ENCODE results near the gene OSBPL9.
"Not testable (repeated sequence)": the region's sequence is repeated elsewhere in the genome, so short reads cannot be mapped to it uniquely, and the experiment has no call there.

The OSBPL9 gene

GRCh38 chr1:51794260-51794659, 177.4 kb downstream of the OSBPL9 start:
- Histone ChIP-seq H3K27ac (ENCODE audit: poor library complexity, severe bottlenecking) (no peak overlapping the region), H3K9me3 (ENCODE audit: severe bottlenecking) (no peaks in the 10 kb centered on the region), H3K4me1 (ENCODE audit: insufficient read depth, poor library complexity, severe bottlenecking) (no peaks in the 10 kb centered on the region), H3K27me3 (ENCODE audit: insufficient read depth, poor library complexity, severe bottlenecking) (no peaks in the 10 kb centered on the region), H3K36me3 (ENCODE audit: low read depth) (peaks cover 88% of the 10 kb centered on the region), H3K4me3 (ENCODE audit: severe bottlenecking) (no peak overlapping the region)
- no peak for ATAC-seq (ENCODE audit: low read depth)
- DNase-seq (ENCODE audit: low spot score) = no peak
- TF ChIP-seq CTCF (IDR thresholded peaks at IDR 0.05; ENCODE audit: poor library complexity, severe bottlenecking) = no peak

- no peaks in the 10 kb centered on the region for H3K27me3 ChIP-seq (ENCODE audit: insufficient read depth, poor library complexity, severe bottlenecking)
- H3K4me3 ChIP-seq (ENCODE audit: severe bottlenecking) = no peak overlapping the region
- H3K27ac ChIP-seq (ENCODE audit: poor library complexity, severe bottlenecking) = no peak overlapping the region
- DNase-seq (ENCODE audit: low spot score) (no peak), ATAC-seq (ENCODE audit: low read depth) (no peak)
- TF ChIP-seq CTCF (IDR thresholded peaks at IDR 0.05; ENCODE audit: poor library complexity, severe bottlenecking) = no peak
- peaks cover 88% of the 10 kb centered on the region for H3K36me3 ChIP-seq (ENCODE audit: low read depth)
- H3K9me3 ChIP-seq (ENCODE audit: severe bottlenecking) = no peaks in the 10 kb centered on the region
- no peaks in the 10 kb centered on the region for H3K4me1 ChIP-seq (ENCODE audit: insufficient read depth, poor library complexity, severe bottlenecking)
Measured at GRCh38 chr1:51794868-51795267, 178.0 kb downstream of the OSBPL9 start.

DNA sequence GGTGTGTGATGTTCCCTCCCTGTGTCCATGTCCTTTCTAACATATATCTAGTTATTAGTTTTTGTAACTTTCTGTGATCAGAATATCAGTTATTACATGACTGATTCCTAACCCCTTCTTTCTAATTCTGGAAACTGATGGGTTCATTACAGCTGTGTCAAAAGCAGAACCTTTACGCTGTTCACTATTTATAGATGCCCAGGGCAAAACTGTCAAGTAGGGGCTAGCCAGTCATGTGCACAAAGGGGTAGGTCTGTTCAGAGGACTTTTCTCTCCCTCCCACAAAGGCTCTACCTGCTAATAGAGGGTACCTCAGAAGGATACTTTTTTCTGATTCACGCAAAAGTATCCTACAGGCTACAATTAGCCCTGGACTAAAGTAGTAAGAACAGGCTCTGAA, 182.5 kb downstream of the OSBPL9 start:
- Histone ChIP-seq H3K4me3 (ENCODE audit: severe bottlenecking) (no peak overlapping the region), H3K27ac (ENCODE audit: poor library complexity, severe bottlenecking) (no peak overlapping the region), H3K4me1 (ENCODE audit: insufficient read depth, poor library complexity, severe bottlenecking) (no peaks in the 10 kb centered on the region), H3K27me3 (ENCODE audit: insufficient read depth, poor library complexity, severe bottlenecking) (no peaks in the 10 kb centered on the region), H3K9me3 (ENCODE audit: severe bottlenecking) (no peaks in the 10 kb centered on the region), H3K36me3 (ENCODE audit: low read depth) (peaks cover 80% of the 10 kb centered on the region)
- ATAC-seq (ENCODE audit: low read depth) (no peak), DNase-seq (ENCODE audit: low spot score) (no peak)
- no peak for TF ChIP-seq CTCF (IDR thresholded peaks at IDR 0.05; ENCODE audit: poor library complexity, severe bottlenecking)

GRCh38 chr1:51814513-51814912, 197.6 kb downstream of the OSBPL9 start:
- Histone ChIP-seq H3K36me3 (ENCODE audit: low read depth) (peaks cover 85% of the 10 kb centered on the region), H3K4me3 (ENCODE audit: severe bottlenecking) (no peak overlapping the region), H3K9me3 (ENCODE audit: severe bottlenecking) (no peaks in the 10 kb centered on the region), H3K4me1 (ENCODE audit: insufficient read depth, poor library complexity, severe bottlenecking) (no peaks in the 10 kb centered on the region), H3K27me3 (ENCODE audit: insufficient read depth, poor library complexity, severe bottlenecking) (no peaks in the 10 kb centered on the region), H3K27ac (ENCODE audit: poor library complexity, severe bottlenecking) (no peak overlapping the region)
- TF ChIP-seq CTCF (IDR thresholded peaks at IDR 0.05; ENCODE audit: poor library complexity, severe bottlenecking) = no peak
- DNase-seq (ENCODE audit: low spot score) = no peak
- no peak for ATAC-seq (ENCODE audit: low read depth)

GRCh38 chr1:51818487-51818886, 201.6 kb downstream of the OSBPL9 start:
- DNase-seq (ENCODE audit: low spot score) (no peak), ATAC-seq (ENCODE audit: low read depth) (no peak)
- H3K4me1 ChIP-seq (ENCODE audit: insufficient read depth, poor library complexity, severe bottlenecking) = no peaks in the 10 kb centered on the region
- no peak for TF ChIP-seq CTCF (IDR thresholded peaks at IDR 0.05; ENCODE audit: poor library complexity, severe bottlenecking)
- H3K27ac ChIP-seq (ENCODE audit: poor library complexity, severe bottlenecking) = no peak overlapping the region
- no peaks in the 10 kb centered on the region for H3K9me3 ChIP-seq (ENCODE audit: severe bottlenecking)
- H3K36me3 ChIP-seq (ENCODE audit: low read depth) = peaks cover 89% of the 10 kb centered on the region
- no peaks in the 10 kb centered on the region for H3K27me3 ChIP-seq (ENCODE audit: insufficient read depth, poor library complexity, severe bottlenecking)
- H3K4me3 ChIP-seq (ENCODE audit: severe bottlenecking) = no peak overlapping the region

DNA sequence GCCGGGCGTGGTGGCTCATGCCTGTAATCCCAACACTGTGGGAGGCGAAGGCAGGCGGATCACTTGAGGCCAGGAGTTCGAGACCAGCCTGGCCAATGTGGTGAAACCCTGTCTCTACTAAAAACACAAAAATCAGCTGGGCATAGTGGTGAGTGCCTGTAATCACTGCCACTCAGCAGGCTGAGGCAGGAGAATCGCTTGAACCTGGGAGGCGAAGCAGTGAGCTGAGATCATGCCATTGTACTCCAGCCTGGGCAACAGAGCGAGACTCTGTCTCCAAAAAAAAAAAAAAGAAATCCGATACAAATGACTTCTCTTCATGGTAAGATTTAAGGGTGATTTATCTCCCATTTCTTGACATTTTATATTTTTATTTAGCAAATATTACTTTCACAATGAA, 202.1 kb downstream of the OSBPL9 start:
- not testable (repeated sequence) for H3K27ac ChIP-seq (ENCODE audit: poor library complexity, severe bottlenecking)
- H3K36me3 ChIP-seq (ENCODE audit: low read depth) = peaks cover 88% of the 10 kb centered on the region

More for the DNA sequence above, 202.1 kb downstream of the OSBPL9 start:
- H3K27me3 ChIP-seq (ENCODE audit: insufficient read depth, poor library complexity, severe bottlenecking); ATAC-seq (ENCODE audit: low read depth); DNase-seq (ENCODE audit: low spot score); H3K9me3 ChIP-seq (ENCODE audit: severe bottlenecking); H3K4me1 ChIP-seq (ENCODE audit: insufficient read depth, poor library complexity, severe bottlenecking); H3K4me3 ChIP-seq (ENCODE audit: severe bottlenecking): not testable (repeated sequence)

All from RWPE2 (cell line).